22Rv1 (cell line): ENCODE data around the gene FAM217A.

Experiments used
- H3K27ac ChIP-seq: fragments of 450-650 bp; 2 replicates; pipeline ENCODE4 v1.5.1; 2017
- ZFX ChIP-seq: fragments of 450-650 bp; IDR thresholded peaks from 2 replicates; pipeline ENCODE4 v1.6.1; 2017; ENCODE audit warnings: antibody characterized with exemption, borderline replicate concordance
- TF ChIP-seq, protein P1 (sequence below): fragments of 450-650 bp; IDR thresholded peaks from 2 replicates; pipeline ENCODE4 v1.5.1; 2017; ENCODE audit warnings: mild to moderate bottlenecking

The FAM217A gene

DNA sequence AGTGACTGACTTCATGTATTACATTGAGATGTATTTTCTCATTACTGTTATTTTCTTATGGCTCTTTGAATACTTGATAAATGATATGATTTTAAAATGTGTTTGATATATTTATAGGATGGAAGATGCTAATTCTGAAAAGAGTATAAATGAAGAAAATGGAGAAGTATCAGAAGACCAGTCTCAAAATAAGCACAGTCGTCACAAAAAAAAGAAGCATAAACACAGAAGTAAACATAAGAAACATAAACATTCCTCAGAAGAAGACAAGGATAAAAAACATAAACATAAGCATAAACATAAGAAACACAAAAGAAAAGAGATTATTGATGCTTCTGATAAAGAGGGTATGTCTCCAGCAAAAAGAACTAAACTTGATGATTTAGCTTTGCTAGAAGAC, 47.5 kb downstream of the FAM217A start:
- TF ChIP-seq ZFX, result no peak
- TF ChIP-seq, protein P1, sequence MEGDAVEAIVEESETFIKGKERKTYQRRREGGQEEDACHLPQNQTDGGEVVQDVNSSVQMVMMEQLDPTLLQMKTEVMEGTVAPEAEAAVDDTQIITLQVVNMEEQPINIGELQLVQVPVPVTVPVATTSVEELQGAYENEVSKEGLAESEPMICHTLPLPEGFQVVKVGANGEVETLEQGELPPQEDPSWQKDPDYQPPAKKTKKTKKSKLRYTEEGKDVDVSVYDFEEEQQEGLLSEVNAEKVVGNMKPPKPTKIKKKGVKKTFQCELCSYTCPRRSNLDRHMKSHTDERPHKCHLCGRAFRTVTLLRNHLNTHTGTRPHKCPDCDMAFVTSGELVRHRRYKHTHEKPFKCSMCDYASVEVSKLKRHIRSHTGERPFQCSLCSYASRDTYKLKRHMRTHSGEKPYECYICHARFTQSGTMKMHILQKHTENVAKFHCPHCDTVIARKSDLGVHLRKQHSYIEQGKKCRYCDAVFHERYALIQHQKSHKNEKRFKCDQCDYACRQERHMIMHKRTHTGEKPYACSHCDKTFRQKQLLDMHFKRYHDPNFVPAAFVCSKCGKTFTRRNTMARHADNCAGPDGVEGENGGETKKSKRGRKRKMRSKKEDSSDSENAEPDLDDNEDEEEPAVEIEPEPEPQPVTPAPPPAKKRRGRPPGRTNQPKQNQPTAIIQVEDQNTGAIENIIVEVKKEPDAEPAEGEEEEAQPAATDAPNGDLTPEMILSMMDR, result no peak
- H3K27ac ChIP-seq, result no peak overlapping the region

DNA sequence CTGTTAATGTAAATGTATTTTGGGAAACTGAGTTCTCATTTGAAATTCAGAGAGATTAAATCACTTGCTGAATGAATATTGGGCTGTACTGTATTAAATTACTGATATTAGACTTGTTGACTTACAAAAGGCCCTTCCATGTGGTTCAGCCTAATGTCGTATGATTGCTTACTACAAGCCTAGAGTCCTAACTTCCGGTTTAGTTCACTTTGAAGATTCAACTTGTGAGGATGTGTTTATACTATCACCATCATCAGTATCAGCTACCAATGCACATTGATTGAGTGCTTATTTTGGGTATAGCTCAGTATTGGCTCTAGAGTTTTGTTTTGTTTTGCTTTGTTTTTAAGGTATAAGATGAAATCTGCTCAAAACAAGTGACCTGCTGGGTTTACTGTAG, 48.3 kb downstream of the FAM217A start:
- no peak overlapping the region for H3K27ac ChIP-seq
- no peak for TF ChIP-seq ZFX
- TF ChIP-seq, protein P1, result no peak

DNA sequence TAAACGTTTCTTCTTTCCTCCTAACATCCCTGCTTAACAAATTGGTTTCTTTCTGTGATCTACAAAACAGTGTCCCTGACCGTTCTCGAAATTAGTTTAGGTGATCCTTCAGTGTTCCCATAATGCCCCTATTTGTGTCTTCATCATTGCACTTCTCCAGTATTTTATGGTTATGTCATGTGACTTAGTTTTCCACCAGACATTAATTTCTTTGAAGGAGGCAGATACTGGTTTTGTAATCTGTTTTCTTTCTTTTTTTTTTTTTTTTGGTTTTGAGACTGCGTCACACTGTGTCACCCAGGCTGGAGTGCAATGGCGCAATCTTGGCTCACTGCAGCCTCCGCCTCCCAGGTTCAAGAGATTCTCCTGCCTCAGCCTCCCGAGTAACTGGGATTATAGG, 49.2 kb downstream of the FAM217A start:
- H3K27ac ChIP-seq, result no peak overlapping the region
- TF ChIP-seq, protein P1, result no peak
- no peak for TF ChIP-seq ZFX

DNA sequence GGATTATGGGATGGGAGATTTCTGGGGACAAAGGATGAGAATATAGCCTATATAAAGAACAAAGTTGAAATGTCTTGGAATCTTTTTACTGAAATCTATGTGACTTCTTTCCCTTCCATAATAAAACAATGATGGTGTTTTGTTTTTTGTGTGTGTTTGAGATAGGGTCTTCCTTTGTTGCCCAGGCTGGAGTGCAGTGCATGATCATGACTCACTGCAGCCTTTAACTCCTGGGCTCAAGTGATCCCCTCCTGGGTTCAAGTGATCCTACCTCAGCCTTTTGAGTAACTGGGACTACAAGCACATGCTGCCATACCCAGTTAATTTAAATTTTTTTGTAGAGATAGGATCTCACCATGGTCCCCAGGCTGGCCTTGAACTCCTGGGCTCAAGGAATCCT, 50.9 kb downstream of the FAM217A start:
- no peak for TF ChIP-seq ZFX
- TF ChIP-seq, protein P1, result no peak
- H3K27ac ChIP-seq, result no peak overlapping the region

DNA sequence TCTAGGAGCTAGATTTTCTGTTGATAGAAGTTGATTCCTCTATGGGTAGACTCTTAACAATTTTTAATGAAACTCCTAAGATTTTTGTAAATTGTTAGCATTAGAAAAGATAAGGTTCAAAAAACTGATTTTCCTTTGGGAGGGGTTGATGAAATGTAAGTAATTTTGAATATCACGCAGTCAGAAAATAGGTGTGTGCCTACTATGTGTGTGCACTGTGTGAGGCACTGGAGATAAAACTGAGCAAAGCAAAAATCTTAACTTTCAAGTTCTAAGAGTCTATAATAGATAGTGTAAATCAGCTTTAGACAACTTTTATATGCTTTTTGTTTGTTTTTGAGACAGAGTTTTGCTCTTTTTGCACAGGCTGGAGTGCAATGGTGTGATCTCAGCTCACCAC, 53.3 kb downstream of the FAM217A start:
- no peak overlapping the region for H3K27ac ChIP-seq
- TF ChIP-seq ZFX, result no peak
- TF ChIP-seq, protein P1, result no peak

DNA sequence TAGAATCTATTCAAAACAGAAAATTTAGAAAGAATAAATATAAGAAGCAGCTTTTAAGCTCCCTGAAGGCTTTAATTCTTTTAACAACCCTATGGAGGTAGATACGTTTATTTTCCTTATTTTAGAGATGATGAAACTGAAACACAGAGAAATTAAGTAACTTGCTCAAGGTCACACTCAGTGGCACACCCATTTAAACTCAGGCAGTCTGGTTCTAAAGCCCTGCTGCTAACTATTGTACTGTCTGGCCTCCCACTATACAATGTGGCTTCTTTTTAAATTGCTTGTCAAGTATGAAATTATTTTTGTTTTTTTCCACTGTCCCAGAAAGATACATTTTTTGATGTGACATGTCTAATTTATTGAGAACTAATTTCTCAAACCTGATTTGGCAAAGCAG, 55.7 kb downstream of the FAM217A start:
- no peak overlapping the region for H3K27ac ChIP-seq
- no peak for TF ChIP-seq ZFX
- TF ChIP-seq, protein P1, result no peak

DNA sequence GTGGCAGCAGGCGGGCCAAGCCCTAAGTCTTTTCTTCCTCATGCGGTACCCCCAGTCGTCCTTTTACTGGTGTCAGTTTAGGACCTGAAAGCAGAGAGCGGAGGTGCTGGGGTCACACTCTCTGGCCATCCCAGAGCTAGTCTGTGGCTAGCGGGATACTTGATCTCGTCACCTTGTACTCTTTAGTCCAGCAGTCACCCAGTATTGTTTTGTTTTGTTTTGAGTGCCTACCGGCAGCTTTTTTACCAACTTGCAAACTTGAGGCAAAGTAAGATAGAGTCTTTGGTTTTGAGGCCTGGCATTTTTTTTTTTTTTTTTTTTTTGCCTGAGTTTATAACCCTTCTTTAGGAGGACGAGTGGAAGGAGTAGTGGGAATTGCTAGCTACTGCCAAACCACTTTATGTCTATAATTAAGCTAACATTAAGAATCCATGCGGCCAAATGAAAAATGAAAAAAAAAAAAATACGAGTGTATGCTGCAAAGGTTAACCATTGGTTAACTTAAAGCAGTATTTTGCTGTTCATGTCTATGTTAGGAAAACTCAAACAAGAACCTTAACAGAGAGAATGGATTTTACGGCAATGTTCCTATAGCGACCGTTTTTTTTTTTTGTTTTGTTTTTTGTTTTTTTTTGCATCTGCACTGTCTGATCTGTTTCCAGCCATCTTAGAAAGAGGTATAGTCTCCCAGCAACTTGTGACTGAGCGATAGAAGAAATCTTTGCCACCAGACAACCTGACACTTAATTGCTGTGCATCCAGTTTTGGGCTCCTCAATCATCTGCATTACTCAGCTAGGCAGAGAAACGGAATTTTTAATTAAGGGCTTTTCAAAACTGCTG, 56.9 kb downstream of the FAM217A start:
- TF ChIP-seq, protein P1, result peak; percentile 44
- TF ChIP-seq ZFX, result no peak
- peak overlapping the region; percentile 99 for H3K27ac ChIP-seq
